HuH-7 (cell line): ENCODE data around the gene DMXL2.
"Not testable (repeated sequence)": the region's sequence is repeated elsewhere in the genome, so short reads cannot be mapped to it uniquely, and the experiment has no call there.

ENCODE experiments used
- DNase-seq: peaks from one replicate; pipeline ENCODE4 v3.0.0; 2011; ENCODE audit warnings: low spot score

Gene DMXL2, protein sequence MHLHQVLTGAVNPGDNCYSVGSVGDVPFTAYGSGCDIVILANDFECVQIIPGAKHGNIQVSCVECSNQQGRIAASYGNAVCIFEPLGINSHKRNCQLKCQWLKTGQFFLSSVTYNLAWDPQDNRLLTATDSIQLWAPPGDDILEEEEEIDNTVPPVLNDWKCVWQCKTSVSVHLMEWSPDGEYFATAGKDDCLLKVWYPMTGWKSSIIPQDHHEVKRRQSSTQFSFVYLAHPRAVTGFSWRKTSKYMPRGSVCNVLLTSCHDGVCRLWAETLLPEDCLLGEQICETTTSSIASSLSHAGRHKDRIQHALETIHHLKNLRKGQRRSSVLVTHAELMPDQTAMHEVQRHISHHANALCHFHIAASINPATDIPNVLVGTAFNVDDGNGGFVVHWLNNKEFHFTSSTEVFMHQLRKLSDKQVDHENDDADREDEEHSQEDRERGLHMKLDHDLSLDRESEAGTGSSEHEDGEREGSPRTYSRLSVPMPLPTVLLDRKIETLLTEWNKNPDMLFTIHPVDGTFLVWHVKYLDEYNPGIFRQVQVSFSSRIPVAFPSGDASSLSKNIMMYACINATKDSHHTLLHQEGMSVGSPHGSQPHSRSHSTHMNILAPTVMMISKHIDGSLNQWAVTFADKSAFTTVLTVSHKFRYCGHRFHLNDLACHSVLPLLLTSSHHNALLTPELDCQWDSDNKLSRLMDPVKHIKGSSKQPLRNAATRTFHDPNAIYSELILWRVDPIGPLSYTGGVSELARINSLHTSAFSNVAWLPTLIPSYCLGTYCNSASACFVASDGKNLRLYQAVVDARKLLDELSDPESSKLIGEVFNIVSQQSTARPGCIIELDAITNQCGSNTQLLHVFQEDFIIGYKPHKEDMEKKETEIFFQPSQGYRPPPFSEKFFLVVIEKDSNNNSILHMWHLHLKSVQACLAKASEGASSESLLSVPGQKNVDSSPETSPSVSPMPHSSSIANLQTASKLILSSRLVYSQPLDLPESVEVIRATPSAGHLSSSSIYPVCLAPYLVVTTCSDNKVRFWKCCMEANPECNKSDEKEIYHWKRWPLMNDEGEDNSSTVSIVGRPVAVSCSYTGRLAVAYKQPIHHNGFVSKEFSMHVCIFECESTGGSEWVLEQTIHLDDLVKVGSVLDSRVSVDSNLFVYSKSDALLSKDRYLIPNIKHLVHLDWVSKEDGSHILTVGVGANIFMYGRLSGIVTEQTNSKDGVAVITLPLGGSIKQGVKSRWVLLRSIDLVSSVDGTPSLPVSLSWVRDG (N-terminal part only)

DNA sequence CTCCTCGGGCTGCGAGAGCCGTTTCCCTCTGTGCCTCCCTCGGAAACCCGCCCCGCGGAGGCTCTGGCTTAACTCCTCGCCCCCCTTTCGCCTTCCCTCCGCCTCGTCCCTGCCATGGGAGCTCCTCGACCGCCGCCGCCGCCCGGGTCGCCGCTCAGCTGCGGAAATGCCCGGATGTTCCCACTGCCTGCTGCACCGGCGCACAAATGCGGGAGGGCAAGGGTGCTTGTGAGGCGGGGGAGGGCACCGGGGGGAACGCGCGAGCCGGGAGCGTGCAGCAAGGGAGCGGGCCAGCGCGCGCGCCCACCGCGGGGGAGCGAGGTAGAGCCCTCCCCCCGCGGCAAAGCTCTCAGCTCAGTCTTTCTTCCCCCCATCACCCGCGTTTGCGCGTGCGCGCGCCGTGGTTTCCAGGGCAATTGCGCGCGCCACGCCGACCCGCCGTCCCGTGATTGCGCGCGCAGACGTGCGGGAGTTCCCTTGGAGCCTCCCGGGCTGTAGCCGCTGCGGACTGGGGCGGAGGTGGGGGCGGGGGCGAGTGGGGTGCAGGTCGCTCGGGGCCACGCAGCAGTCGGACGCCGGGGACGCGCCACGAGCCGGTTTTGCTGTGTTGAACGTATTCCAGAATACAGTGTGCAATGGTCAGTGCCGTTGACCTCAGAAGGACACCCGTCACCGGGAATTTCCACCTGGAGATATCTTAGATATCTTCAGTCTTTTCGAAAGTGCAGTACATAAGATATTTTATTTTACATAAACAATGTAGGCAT is at the start of gene DMXL2:
Gene DMXL2, minus strand, starts transcription at position 168 of the 767 bp plus-strand sequence. CDS start 226 bp downstream, outside the sequence.
- DNase-seq, result peak; percentile 92

DNA sequence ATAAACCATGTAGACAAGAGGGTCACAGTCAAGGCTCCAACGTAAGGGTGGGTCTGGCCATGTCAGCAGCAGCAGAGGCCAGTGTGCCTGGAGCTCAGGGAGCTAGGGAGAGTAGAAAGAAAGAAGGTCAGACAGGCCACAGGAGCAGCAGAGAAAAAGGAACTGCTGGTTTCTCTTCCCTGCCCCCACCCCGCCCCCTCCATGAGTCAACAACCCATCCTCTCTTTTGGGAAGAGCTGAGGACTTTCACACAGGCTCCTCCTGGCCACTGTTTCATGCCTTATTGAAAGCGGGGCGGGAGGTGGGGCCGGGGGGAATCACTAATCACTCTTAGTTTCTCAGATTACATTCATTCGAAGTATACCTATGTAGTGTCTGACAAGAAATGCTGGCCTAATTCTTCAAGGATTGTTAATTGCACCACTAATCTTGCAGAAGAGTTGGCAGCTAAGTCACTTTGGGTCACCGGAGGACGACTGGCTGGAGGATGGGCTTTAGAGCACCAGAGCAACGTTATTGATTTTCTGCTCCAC is 49.6 kb upstream of the DMXL2 start:
- DNase-seq, result no peak

DNA sequence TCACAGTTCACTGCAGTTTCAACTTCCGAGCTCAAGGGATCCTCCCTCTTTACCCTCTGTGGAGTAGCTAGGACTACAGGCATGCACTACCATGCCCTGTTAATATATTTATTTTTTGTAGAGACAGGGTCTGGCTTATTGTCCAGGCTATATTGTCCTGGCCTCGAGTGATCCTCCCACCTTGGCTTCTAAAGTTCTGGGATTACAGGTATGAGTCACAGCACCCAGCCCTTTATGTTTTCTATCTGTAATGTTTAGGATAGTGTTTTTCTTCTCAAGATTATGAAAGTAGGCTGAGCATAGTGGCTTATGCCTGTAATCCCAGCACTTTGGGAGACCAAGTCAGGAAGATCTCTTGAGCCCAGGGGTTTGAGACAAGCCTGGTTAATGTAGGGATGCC is 46.8 kb upstream of the DMXL2 start:
- DNase-seq, result no peak

DNA sequence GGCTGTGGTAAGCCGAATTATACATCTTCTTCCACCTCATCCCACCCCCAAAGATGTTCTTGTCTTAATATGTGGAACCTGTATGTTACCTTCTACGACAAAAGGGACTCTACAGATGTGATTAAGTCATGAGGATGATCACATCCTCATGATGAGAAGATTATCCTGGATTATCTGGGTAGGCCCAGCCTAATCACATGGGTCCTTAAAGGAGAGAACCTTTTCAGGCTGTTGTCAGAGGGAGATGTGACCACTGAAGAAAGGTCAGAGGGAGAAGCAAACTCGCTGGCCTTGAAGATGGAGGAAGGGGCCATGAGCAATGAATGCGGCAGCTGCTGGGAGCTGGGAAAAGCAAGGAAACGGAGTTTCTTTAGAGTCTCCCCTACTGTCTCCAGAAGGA is 45.9 kb upstream of the DMXL2 start:
- DNase-seq, result no peak

DNA sequence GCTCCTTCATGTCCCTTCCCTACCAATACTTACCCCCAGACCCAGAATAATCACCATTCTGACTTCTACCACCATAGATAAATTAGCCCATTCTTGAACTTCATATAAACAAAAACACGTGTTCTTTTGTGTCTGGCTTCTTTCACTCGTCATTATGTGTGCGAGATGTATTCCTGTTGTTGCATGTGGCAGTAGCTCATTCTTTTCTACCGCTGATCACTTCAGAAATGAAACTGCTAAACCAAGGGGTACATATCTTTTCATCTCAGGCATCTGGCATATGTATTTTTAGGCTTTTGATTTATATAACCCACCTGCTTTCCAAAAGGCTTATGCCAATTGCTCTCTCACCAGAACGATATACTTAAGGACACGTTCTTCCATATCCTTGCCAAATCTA is 44.9 kb upstream of the DMXL2 start:
- DNase-seq, result no peak

DNA sequence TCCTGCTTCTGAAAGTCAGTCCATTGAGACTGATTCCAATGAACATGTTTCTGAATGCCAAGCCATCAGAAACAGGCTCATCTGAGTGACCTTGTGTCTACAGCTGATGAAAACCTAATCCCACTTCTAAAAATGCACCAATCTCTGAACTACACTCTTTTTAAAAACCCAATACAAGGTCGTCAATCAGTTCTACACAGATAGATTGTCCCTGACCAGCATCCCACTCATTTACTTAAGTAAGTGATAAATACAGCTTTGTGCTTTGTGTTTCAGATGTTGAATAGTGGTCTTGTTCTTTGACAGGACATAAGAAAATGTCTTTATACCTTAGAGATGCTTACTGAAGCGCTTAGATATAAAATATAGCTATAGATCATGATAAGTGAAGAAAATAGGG is 38.5 kb upstream of the DMXL2 start:
- no peak for DNase-seq

DNA sequence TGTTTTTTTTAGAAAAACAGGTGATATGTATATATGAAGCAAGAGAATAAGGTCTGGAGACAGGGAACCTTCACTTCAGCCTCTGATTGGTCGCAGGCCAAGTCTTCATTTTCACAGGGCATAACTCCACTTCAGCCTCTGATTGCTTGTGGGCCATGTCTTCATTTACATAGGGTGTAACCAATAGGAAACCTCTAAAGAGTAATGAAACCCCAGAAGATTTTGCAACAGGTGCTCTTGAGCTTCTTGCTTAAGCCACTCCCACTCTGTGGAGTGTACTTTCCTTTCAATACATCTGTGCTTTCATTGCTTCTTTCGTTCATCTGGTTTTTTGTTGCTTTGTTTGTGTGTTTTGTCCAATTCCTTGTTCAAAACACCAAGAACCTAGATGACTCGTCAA is 36.1 kb upstream of the DMXL2 start:
- DNase-seq, result no peak

DNA sequence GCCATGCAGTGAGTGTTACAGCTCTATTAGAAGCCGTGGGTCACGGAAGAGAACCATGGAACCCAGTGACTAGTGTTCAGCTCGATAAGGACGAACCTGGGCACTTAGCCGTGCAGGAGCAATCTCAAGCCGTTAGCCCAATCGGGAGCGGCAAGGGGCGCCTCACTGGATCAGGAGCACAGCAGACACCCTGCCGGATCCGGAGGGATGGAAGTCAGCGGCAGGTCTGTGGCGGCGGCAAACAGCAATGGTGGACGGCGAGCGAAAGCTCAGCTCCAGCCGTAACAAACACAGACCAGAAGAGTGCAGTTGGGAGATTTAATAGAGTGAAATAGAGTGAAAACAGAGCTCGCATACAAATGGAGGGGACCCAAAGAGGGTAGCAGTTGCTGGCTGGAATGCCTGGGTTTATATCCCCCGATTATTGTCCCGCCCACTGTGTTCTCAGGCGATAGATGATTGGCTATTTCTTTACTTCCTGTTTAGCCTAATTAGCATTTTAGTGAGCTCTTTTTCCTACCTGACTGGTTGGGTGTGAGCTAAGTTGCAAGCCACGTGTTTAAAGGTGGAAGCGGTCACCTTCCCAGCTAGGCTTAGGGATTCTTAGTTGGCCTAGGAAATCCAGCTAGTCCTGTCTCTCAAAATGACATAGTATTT is 33.0 kb upstream of the DMXL2 start:
- DNase-seq, result not testable (repeated sequence)

DNA sequence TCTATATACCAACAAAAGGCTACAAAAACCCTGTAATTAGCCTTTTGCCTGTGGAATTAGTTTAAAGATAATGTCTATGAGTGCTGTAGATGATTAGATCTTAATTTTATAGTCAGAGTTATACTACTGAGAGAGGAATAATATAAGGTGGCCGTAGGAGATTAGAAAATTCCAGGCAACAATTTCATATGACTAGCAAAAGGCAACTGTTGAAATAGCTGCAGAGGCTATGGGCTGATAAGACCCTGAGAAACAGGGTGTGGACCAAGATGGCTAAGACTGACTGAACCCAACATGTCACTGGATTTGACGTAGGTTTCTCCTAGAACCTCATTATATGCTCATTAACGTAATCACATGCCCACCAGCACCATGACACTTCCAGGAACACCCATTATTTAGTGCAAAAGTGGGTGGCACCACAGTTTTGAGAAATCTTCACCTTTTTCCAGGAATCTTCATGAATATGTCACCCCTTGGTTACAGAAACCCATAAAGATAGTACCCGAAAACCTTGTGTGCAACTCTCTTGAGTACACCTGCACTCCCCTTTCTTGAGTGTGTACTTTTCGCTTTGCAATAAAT is 29.6 kb upstream of the DMXL2 start:
- no peak for DNase-seq

DNA sequence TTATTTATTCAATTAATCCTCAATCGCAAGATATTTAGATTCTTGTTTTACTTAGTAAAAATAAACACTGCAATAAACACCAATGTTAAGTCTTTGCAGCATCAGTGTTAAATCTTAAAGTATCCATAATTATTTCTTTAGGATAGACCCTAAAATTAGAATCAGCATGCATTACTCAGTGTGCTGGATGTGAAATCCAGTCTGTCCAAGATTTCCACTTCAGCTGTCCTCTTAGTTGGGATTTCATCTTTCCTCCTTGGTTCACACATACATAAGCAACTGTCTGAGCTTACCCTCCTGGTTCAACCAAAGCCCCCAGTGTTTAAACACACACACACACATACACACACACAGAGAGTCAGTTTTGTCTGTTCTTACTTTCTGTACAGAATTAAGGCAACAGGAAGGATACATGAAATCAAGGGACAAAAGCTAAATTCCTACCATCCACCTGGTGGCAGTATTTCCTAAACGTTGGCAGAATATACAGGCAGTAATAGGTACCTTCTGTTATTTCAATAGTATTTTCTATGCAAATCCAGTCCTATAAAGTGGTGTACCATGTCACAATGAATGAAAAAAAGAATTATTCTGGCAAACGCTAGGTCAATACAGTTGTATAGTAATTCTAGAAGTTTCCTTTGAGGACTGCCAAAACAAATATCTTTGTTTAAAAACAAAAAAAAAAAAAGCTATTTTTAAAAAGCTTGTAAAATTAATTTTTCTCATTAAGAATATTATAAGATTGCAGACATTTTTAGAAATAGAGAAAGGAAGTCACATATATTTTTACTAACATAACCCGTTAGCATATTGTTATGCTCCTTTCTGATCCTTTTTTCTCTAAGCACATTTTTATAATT is 27.3 kb upstream of the DMXL2 start:
- peak; percentile 56 for DNase-seq

DNA sequence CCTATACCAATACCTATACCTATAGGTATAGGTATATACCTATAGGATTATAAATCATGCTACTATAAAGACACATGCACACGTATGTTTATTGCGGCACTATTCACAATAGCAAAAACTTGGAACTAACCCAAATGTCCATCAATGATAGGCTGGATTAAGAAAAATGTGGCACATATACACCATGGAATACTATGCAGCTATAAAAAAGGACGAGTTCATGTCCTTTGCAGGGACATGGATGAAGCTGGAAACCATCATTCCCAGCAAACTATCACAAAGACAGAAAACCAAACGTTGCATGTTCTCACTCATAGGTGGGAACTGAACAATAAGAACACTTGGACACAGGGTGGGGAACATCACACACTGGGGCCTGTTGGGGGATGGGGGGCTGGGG is 26.1 kb upstream of the DMXL2 start:
- DNase-seq, result not testable (repeated sequence)

DNA sequence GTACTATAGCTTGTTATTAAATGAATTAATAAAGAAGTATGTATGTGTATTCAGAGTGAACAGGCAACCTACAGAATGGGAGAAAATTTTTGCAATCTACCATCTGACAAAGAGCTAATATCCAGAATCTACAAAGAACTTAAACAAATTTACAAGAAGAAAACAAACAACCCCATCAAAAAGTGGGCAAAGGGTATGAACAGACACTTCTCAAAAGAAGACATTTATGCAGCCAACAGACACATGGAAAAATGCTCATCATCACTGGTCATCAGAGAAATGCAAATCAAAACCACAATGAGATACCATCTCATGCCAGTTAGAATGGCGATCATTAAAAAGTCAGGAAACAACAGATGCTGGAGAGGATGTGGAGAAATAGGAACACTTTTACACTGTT is 25.5 kb upstream of the DMXL2 start:
- DNase-seq, result not testable (repeated sequence)

DNA sequence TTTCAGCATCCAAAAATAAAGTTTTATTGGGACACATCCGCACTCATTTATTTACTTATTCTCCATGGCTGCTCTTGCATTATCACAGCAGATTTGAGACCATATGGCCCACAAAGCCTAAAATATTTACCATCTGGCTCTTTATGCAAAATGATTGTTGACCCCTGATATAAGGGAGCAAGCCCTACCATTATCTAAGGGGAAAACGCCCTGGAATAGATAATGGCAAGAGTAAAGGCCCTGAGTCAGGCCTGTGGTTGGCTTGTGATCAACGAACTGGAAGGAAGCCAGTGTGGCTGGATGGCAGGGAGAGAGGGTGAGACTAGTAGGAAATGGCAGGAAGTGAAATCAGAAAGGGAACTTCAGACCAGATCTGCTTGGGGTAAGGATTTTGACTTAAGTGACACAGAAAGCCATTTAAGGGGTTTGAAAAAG is 24.6 kb upstream of the DMXL2 start:
- no peak for DNase-seq

DNA sequence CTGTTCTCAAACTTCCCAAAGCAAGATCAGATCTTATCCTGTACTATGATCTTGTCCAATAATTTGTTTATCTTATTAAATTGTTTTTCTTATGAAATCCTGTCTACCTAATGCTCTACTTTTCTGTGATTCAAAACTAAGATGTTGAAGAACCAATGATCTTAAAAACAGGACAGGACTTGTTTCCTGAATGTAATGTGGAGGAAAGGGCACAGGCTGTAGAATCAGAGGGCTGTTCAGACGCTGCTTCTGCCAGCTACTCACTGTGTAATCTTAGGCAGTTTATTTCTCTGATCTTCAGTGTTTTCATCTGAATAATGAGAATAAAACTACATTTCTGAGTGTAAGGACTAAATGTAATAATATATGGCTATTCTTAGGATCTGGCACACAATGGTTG is 20.1 kb upstream of the DMXL2 start:
- no peak for DNase-seq

DNA sequence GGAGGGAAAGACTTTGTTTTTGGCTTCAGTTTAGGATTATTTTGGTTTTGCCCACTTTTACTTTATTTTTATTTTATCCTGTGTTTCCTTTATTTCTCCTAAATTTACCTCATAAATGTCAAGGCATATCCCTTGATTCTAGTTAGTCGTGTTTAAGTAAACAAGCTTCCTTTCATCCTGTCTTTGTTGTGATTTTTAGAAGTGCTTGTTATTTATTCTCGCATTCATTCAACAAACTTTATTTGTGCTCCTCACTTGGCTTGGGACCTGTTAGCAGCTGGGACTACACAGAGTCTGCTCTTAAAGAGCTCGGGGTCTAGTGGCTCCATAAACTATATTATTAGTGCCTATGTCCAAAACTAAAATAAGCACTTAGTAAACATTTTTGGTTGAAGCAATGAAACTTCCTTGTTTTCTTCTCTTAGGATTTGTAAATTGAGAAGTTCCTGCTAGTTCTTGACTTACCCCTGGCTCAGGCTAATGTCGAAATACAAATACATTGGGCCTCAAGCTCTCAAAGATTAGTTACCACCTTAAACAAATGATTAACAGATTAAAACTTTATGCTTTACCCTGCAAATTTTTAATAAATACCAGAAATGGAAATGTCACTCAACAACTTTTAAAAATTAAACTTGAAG is 19.0 kb upstream of the DMXL2 start:
- no peak for DNase-seq

DNA sequence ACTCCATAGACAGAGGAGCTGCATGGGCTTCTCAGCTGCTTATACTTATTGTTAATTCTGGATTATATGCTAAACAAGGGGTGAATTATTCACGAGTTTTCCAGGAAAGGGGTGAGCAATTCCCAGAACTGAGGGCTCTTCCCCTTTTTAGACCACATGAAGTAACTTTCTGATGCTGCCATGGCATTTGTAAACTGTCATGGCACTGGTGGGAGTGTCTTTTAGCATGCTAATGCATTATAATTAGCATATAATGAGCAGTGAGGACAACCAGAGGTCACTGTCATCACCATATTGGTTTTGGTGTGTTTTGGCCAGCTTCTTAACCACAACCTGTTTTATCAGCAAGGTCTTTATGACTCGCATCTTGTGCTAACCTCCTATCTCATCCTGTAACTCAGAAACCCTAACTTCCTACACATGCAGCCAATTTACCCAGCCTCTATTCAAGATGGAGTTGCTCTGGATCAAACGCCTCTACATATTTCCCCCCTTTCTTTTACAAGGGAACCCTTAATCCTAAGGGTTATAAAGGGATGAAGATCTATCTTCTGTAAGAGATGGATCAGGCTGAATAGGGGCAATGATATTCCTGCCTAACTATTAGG is 12.1 kb upstream of the DMXL2 start:
- no peak for DNase-seq

DNA sequence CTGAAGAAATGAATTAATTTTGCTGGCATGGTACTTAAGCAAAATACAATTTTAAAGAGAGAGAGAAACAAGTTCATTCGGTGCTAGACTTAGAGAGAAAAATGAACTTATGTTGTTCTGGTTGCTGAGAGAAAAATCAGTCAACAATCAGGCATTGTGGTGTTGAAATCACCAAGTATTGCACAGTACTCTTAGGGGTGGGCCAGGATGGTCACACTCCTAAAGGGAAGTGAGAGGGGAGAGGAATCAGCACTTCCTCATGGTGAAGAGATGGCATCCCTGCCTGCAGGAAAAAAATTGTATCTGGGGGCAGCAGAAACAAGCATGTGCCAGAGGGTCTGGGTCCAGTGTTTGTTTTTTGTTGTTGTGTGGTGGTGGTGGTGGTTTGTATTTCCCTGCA is 7.0 kb upstream of the DMXL2 start:
- DNase-seq, result peak; percentile 24

DNA sequence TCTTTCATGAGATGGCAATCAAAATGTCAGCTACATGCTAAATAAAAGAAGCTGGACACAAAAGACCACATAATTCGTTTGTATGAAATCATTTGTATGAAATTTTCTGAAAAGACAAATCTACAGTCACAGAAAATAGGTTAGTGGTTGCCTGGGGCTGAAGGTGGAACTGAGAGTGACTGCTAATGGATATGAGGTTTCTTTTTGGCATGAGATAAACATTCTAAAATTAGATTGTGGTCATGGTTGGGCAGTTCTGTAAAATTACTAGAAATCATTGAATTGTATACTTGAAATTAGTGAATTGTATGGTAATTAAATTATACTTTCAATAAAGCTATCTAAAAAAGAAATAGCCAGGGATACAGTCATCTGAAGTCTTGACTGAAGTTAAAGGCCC is 2.7 kb upstream of the DMXL2 start:
- DNase-seq, result no peak
